ENCODE results near the gene CPXM2. TPM values are rescaled to one million over a fixed set of nuclear protein-coding genes. Genes with fewer than 3 reads are reported as not detected.

The CPXM2 gene
- total RNA-seq, 1 donor from 2014 or later, result 0.33 TPM

DNA sequence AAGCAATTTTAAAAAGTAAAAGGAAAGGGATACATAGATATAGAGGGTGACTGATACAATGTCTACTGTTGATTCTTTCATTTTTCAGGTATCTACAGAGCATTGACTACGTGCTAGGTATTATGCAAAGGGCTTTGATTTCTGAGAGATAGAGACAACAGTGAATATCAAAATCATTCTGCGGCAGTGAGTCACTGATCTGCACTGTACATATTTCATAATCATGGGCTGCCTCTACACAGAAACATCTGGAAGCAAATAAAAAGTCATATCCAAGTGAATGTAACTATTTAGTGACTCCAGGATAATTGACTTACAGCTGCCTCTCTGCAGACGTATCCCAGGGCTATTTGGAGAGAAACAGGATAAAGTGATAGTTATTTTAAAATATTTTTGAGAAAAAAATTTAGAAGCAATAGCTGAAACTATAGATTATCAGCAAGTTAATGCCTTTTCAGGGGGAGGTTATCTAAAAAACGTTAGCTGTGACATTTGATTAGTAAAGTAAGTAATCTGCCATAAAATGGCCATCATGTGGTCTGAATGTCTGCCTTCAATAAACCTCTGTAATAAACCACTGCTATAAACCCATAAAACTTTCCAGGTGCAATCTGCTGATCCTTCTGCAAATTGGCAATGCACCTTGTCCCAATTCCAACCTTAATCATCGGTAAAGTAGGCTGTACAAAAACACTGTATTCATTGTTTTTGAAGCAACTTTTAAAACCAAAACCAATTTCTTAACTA is 43.7 kb downstream of the CPXM2 start:
- H3K27me3 Mint-ChIP-seq (ENCODE audit: unreplicated experiment), result peaks cover 3% of the 10 kb centered on the region
- no peak for DNase-seq (ENCODE audit: low spot score)
- no peak overlapping the region for H3K27ac Mint-ChIP-seq (ENCODE audit: unreplicated experiment)
- no peak for TF ChIP-seq CTCF (IDR thresholded peaks at IDR 0.05; ENCODE audit: unreplicated experiment)
- no peaks in the 10 kb centered on the region for H3K36me3 Mint-ChIP-seq (ENCODE audit: low read depth, unreplicated experiment)
- H3K4me1 Mint-ChIP-seq (ENCODE audit: unreplicated experiment), result no peaks in the 10 kb centered on the region
- no peak overlapping the region for H3K4me3 Mint-ChIP-seq (ENCODE audit: unreplicated experiment)
- H3K9me3 Mint-ChIP-seq (ENCODE audit: unreplicated experiment), result no peaks in the 10 kb centered on the region

DNA sequence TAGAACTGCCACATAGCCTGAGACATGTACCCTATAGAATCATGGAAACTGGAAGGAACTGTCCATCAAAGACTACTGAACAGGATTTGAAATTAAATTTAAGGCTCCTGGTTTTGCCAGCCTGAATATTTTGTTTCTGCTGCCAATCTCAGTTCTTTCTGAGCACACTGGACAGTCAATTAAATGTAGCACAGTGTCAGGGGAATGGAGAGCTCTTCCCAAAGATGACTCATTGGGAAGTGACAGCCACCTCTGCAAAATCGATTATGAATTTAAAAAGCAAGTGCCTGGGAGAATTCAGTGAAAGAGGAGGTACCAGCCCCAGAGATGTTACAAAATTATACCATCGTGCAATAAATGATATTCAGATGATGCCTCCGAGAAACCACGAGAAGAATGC is 47.8 kb downstream of the CPXM2 start:
- Mint-ChIP-seq H3K9me3 (ENCODE audit: unreplicated experiment) (no peaks in the 10 kb centered on the region), H3K27ac (ENCODE audit: unreplicated experiment) (no peak overlapping the region)
- no peak for TF ChIP-seq CTCF (IDR thresholded peaks at IDR 0.05; ENCODE audit: unreplicated experiment)

DNA sequence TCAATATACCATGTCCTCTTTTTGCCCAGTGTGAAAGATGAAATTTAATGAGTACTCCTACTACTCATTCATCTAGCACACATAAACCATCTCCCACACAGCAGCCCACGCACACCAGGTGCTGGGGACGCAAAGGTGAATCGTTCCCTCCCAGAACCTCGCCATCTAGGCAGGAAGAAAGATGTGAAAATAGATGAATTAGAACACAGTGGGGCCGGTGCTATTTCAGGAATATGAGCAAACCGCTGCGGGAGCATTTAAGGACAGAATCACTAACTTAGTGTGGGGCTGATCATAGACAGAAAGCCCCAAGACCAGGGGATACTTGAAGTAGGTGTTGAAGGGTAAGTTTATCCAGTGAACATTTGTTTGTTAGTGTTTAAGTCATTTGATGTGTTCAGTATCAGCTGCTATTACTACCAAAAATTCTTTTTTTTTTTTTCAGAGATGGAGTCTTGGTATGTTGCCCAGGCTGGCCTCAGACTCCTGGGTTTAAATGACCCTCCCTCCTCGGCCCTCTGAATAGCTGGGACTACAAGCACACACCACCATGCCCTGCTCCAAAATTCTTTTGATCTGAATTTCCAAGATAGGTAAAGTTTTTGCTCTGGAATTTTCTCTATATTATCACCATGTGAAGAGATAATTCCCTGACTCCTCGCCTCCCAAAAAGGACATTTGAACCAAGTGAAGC is 48.8 kb downstream of the CPXM2 start:
- Mint-ChIP-seq H3K4me3 (ENCODE audit: unreplicated experiment) (no peak overlapping the region), H3K4me1 (ENCODE audit: unreplicated experiment) (no peaks in the 10 kb centered on the region), H3K9me3 (ENCODE audit: unreplicated experiment) (no peaks in the 10 kb centered on the region), H3K27me3 (ENCODE audit: unreplicated experiment) (no peaks in the 10 kb centered on the region), H3K36me3 (ENCODE audit: low read depth, unreplicated experiment) (no peaks in the 10 kb centered on the region), H3K27ac (ENCODE audit: unreplicated experiment) (no peak overlapping the region)
- no peak for DNase-seq (ENCODE audit: low spot score)
- TF ChIP-seq CTCF (IDR thresholded peaks at IDR 0.05; ENCODE audit: unreplicated experiment), result no peak

More for the DNA sequence above, 47.8 kb downstream of the CPXM2 start:
- no peak for DNase-seq (ENCODE audit: low spot score)
- Mint-ChIP-seq H3K36me3 (ENCODE audit: low read depth, unreplicated experiment) (no peaks in the 10 kb centered on the region), H3K4me1 (ENCODE audit: unreplicated experiment) (no peaks in the 10 kb centered on the region), H3K4me3 (ENCODE audit: unreplicated experiment) (no peak overlapping the region), H3K27me3 (ENCODE audit: unreplicated experiment) (no peaks in the 10 kb centered on the region)

DNA sequence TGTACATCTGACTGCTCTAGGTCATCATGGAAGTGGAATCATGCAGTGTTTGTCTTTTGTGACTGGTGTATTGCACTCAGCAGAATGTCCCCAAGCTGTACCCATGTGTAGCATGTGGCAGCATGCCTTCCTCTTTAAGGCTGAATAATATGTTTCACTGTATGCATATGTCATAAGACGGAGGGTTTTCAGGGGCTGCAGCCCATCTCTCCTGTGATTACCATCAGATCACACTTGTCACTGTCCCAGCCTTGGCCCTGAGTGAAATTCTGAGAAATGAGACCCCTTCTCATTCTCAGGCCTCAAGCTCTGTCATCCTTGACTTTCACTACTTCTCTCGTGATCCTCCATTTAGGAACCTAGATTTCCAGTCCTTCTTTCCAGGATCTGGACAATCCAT is 50.0 kb downstream of the CPXM2 start:
- Mint-ChIP-seq H3K4me1 (ENCODE audit: unreplicated experiment) (no peaks in the 10 kb centered on the region), H3K27ac (ENCODE audit: unreplicated experiment) (no peak overlapping the region), H3K9me3 (ENCODE audit: unreplicated experiment) (no peaks in the 10 kb centered on the region), H3K27me3 (ENCODE audit: unreplicated experiment) (peaks cover 1% of the 10 kb centered on the region), H3K36me3 (ENCODE audit: low read depth, unreplicated experiment) (no peaks in the 10 kb centered on the region), H3K4me3 (ENCODE audit: unreplicated experiment) (no peak overlapping the region)
- DNase-seq (ENCODE audit: low spot score), result no peak
- no peak for TF ChIP-seq CTCF (IDR thresholded peaks at IDR 0.05; ENCODE audit: unreplicated experiment)

DNA sequence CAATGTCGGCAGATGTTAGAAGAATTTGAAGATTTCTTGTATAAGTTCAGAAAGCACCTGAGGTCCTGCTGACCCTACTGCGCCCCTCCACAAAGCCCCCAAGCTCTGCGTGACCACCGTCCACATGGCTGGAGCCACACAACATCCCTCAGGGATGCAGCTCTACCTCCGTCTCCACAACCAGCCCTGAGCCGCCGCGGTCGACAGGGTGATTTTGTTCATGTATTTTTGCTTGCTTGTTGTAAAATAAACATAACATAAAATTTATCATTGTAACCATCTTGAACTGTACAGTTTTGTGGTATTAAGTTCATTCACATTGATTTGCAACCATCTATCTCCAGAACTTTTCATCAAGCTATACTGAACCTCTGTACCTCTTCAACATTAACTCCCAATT is 50.5 kb downstream of the CPXM2 start:
- no peak for DNase-seq (ENCODE audit: low spot score)
- Mint-ChIP-seq H3K36me3 (ENCODE audit: low read depth, unreplicated experiment) (no peaks in the 10 kb centered on the region), H3K4me1 (ENCODE audit: unreplicated experiment) (no peaks in the 10 kb centered on the region), H3K9me3 (ENCODE audit: unreplicated experiment) (no peaks in the 10 kb centered on the region), H3K27me3 (ENCODE audit: unreplicated experiment) (peaks cover 2% of the 10 kb centered on the region), H3K27ac (ENCODE audit: unreplicated experiment) (no peak overlapping the region), H3K4me3 (ENCODE audit: unreplicated experiment) (no peak overlapping the region)
- no peak for TF ChIP-seq CTCF (IDR thresholded peaks at IDR 0.05; ENCODE audit: unreplicated experiment)
